GM19351 (cell line): Measurements from ENCODE around the gene RETN.
A peak's percentile ranks its signal among the peaks of the same experiment; 100 is the strongest.

Experiments
- ATAC-seq: cut with Tn5 transposase; IDR thresholded peaks from one replicate; pipeline ENCODE4 v1.9.1; 2021; ENCODE audit warnings: mild to moderate bottlenecking, moderate library complexity; ENCODE audit not compliant: unreplicated experiment

The RETN gene, protein sequence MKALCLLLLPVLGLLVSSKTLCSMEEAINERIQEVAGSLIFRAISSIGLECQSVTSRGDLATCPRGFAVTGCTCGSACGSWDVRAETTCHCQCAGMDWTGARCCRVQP

DNA sequence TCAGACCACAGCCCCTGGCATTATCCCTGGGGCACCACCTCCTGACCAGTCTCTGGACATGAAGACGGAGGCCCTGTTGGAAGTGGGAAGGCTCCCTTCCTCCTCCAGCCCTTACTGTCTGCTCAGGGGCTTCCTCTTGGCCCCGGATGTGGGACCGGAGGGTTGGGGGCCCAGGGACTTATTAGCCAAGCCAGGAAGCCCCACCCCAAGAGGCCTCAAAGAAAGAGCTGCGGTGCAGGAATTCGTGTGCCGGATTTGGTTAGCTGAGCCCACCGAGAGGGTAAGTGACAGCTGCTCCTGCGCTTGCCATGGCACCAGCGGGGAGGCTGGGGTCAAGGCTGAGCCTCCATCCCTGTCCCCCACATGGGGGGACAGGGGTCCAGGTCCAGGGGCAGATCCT lies at the start of gene RETN:
Gene RETN (plus strand): TSS at position 208 of the 400 bp plus-strand sequence. CDS start 278 bp downstream, outside the sequence.
- ATAC-seq: no peak

DNA sequence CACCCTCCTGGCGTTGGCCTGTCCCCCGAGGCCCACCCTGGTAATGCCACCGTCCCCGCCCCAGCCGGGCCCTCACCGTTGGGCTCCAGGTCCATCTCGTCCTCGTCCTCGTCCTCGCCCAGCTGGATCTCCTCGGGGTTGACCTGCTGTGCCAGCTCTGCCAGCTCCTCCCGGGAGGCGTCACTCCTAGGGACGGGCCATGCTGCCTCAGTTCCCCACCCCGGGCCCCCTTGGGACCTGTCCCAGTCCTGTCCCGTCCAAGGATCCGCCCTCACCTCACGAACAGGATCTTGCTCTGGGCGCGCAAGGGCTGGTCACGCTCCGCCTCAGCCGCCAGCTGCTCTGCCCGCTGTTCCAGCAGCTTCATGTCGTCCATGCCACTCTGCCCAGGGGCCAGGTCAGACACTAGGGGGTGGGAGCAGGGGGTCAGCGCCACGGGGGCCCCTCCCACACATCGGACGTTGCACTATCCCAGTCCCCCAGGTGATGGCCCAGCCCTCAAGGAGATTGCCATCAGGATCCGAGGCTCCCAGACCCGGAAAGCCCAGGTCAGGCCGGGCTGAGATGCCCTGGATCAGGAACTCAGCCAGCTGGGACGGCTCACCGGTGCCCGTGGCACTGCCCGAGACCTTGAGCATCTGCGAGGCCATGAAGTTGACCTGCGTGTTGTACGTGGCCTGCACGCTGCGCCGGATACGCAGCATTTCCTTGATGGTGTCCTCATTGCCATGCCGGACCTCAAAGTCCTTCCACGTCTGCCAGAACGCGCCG lies 49.0 kb upstream of the RETN start:
- no peak for ATAC-seq

DNA sequence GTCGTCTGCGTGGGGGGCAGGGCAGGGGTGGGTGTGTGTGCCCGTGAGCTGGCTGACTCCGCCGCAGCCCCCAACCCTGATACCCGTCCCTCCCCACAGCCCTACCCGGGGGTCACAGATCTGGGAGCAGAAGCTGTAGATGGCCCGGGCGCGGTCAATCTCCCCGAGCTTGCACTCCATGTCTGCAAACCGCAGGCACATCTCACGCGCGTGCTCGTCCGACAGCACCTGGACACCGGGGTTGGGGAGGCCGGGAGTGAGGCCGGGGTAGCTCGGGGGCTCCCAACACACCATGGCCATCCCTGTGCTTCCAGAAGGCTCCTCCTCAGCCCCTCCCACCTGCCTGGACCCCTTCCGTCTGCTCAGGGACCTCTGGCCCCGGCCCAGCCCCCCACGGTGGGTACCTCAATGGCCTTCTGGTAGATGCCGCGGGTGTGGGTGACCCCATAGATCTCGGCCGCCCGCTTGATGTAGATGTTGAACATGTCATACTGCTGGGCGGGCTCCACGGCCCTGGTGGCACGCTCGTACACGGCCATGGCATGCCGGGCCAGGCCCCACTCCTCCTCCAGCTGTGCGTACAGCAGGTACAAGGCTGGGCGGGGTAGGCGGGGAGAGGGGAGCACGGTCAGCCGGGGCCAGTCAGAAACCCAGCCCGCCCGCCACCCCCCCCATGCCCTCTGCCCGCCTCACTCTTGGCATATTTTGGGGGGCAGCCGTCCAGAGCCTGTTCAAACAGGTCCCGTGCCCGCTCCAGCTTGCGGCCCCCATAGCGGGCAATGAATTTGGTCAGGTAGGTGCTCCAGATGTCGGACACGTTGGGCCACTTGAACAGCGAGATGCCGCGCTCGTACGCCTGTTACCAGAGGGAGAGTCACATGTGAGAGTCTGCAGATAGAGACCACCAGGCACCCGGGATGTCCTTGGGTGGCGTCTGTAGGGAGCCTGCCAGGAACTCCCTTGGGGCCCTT lies 48.1 kb upstream of the RETN start:
- no peak for ATAC-seq

DNA sequence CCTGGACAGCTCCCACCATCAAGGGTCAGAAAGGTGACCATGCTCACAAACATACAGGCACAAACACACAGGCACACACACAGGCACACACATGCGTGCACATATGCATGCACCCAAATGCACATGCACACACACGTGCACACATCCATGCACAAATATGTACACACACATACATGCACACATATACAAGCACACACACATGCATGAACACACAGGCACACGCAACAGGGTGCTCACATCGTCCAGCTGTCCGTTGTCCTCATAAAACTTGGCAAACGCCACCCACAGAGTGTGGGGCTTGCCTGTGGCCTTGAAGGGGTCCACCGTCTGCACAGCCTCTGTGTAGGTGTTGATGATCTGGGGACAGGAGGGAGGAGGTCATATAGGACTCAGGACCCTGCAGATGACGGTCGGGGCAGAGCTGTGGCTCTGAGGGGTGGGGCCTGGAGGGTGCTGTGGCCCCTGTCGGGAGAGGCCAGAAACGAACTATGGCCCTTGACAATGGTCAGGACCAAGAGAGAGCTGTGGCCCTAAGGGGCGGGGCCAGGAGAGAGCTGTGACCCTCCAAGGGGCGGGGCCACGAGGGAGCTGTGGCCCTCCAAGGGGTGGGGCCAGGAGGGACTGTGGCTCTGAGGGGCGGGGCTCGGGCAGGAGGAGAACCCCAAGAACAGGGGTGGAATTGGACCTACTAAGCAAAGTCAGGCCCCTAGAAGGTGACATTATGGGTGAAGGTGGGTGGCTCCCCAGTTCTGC lies 45.7 kb upstream of the RETN start:
- no peak for ATAC-seq

DNA sequence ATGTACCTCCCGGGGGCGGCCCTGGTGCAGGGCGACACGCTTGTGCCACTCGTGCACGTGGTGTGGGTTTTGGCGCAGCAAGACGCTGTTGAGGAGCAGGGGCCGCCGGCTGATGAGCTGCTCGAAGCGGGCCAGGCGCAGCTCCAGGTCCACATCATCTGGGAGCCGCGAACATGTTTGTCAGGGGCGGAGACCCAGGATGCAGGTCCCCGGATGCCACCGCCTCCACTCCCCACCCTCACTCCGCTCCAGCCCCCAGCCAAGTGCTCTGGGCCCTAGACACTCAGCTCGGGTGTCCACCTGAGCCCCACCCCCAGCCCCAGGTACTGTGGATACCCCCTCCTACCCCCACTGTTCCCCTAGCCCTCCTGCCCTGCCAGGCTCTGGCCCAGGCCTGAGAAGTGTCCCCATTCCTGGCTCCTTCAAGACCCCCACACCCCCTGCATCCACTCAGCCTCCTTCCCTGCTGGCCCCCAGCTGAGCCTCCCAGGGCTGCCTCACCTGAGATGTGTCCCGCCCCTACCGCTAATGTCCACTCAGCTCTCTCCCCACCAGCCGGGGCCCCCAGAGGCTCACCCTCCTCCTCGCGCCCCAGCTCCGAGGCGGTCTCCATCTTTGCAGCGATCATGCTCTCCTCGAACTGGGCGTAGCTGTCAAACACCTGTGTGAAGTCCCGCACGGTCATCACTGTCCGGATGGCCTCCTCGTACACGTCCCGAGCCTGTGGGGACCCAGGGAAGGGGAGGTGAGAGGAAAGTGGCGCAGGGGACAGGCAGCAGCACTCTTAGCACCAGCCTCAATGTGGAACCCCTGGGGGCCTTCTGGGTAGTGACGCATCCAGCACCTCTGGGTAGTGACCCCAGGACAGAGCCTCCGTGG lies 44.9 kb upstream of the RETN start:
- ATAC-seq: no peak

DNA sequence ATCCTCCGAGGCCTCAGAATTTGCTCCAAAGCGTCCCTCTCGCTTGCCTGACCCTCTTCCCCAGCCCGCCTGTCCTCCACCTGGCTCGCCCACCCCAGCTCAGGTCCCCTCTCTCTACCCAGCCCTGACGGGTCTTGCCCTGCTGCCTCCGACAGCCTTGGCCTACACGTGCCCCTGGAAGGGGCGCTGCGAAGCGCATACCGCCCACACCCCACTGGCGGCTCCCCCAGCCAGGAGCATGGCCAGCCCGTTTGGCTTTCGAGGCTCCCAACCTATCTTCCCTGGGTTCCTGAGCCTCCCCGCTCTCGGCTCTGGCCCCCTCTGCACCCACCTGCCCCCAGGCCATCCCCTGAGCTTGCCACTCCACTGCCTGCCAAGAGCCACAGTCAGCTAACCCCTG lies 44.0 kb upstream of the RETN start:
- no peak for ATAC-seq

DNA sequence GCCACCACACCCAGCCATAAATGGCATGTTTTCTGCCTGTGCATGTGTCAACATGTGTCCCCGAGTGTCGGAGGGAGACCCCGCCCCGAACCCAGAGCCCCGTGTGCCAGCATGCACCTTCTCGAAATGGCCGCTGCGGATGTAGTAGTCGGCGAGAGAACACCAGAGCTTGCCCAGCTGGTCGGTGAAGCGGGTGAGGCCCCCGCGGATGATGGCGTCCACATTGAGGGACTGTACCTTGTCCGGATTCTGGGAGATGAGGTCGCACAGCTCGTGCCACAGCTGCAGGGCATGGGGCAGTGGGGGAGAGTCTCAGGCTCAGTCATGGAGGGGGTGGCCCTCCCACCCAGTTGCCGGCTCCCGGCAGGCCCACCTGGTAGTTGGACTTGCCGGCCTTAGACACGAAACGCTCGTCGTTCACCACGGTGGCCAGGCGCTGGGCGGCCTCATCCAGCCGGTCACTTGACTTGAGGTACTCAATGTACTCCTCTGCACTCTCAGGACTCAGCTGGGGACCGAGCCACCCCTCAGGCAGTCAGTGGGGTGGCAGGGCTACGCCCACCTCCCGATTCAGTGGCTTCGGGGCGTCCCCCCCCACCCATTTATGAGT lies 43.0 kb upstream of the RETN start:
- ATAC-seq: no peak

DNA sequence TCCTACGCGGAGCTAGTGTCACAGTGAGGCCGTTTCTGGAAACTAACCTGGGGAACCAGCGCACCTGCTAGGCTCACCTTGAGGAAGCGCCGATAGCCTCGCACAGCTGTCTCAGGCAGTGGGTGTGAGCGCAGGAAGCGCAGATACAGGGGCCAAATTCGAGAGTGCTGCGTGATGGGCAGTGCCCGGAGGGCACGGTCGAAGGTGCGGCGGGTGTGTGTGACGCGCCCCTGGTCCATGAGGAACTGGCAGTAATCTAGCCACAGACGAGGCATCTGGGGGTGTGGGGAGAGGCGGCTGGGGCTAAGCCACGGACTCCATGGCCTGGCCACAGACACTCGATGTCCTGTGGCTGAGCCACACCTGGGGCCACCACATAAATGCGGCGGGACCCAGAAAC lies 41.7 kb upstream of the RETN start:
- ATAC-seq: no peak

DNA sequence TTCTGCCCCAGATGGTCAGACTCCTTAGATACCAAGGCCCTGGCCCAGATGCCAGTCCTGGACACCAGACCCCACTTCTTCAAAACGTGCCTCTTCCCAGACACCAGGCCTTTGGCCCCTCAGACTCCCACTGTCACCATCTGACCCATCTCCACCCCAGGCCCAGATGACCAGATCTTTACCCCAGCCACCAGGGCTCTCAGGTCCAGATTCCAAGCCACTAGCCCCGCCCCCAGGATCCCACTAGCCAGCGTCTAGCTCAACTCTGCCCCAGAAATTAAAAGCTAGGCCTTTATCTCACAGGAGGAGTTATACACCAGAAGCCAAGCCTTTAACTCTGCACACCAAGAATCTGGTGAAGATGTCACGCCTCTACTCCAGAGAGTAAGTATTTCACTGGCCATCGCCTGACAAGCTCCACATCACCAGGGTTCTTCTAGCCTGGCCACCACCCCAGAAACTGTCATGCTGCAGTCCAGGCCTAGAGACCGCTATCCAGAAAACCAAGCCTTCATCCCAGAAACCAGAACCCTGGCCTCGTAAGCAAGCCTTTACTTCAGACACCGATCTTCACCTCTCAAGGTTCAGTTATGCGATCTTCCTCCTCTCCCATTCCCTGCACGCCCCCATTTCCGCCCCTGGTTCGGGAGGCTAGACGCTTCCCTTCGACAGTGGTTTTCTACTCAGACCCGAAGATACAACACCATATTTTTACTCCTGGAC lies 40.1 kb upstream of the RETN start:
- ATAC-seq: no peak

DNA sequence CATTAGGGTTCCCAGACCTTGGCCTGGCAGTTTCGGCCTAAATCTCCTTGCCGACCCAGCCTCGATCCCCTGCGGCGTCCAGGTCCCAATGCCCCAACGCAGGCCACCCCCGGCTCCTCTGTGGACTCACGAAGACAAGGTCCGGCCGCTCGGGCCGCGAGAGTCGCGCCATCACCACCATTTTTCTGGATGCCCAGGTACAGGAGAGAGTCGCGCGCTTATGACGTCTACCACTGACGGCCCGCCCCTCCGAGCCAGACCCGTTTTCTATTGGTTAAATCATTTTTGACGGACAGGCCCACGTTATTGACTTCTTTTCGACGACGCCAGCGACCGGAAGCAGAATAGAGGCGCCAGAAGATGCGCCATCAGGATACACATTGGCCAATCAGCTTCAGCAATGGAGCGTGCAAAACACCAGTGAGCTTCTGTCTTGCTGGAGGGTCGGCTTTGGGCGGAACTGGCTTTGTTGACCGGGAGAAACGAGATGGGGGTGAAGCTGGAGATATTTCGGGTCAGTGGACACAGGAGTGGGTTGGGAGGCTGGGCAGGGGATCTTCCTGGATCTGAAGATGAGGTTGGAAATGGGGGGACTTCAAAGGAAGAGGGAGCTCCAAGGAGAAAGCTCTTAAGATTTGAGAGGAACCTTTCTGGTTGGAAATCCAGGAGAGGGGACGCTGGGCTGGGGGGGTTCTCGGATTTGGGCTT lies 39.3 kb upstream of the RETN start, which contains the start of the genes PET100 and XAB2:
Gene PET100 (plus strand): TSS at position 447 of the 708 bp plus-strand sequence. CDS start 41 bp downstream, at position 488.
Gene XAB2 (minus strand): TSS at position 199 of the 708 bp plus-strand sequence. CDS start 18 bp downstream, at position 181.
- ATAC-seq: peak; percentile 98

DNA sequence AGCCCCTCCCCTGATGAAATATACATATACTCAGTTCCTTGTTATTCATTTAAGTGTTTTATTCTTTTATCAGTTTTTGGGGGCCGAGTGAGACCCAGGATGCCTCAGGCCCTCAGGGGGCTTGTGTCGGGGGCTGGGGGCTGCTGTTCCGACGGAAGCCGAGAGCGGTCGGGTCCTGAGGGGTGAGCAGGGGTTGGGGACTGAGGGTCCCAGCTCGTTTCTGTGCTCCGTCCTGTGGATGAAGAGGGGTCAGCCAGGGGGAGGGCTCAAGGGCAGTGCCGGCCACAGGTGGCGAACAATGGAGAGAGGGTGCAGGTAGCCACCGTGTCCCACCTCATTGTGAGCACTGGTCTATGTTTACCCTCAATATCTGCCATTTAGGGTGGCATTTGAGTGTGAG lies 37.3 kb upstream of the RETN start:
- no peak for ATAC-seq

DNA sequence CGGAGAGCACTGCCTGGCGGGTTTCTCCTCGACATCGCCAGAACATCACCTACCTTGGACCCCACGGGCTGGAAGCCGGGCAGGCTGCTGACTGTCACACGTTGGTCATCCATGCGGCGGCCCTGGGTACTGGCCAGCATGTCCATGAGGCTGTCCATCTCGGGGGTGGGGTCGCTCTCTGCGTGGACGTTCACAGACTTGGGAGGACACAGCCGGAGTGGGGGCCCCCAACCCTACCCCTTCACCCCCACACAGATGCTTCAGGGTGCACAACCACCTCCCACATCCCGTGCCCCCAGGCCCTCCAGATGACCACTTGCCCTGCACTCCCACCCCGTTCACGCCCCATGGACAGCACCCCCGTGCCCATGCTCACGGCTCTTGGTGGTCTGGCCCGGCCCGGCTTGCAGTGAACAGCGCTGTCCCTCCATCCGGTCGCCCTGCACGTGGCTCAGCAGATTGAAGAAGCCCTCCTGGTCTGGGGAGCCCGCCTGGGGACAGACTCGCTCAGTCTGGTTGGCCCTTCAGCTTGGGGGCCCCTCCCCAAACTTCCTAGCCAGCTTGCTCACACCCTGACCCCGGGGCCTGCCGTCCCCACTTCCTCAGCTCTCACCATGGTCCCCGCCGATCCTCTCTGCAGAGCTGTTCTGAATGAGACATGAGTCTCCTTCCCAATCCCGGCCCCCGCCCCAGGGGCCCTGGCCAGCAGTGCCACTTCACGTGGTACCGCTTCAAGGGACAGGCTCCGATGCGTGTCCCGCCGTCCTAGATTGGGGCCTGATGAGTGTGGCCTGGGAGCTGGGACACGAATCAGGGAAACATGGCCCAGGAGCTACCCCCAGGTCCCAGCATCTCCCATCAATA lies 36.3 kb upstream of the RETN start:
- ATAC-seq: no peak

DNA sequence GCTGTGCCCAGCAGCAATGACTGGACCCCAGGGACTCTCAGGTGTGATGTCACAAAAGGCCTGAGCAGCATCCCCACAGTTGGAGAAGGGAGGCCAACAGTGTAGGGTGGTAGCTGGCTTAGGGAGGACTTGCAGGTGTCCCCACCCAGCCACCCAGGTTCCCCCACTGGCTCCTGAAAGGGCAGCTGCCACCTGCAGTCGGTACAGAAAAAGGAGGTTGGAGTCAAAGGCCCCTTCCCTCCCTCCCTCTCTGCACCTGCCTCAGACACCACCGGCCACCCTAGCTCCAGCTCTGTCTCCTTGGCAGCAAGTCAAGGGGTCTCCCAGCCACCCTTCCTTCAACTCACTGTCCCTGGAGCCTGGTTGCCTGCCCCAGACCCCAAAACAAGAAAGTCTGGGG lies 35.2 kb upstream of the RETN start, which contains the start of gene PCP2:
Gene PCP2 (minus strand): TSS at position 22 of the 400 bp plus-strand sequence. CDS start 262 bp downstream, outside the sequence.
- ATAC-seq: no peak

DNA sequence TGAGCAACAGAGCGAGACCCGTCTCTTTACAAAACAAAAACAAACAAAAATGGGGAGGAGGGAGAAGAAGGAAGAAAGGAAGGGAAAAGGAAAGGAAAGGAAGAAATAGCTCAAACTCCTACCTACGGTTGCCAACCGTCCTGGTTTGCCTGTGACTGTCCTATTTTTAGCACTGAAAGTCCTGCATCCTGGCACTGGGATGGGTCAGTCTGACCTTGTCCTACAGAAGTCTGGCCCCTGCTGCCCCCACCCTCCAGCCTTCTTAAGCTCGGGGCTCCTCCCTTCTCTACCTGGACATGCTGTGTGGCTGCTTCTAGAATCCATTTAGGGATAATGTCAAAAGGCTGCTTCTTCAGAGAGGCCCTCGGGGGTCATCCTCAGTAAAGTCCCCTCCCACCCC lies 33.2 kb upstream of the RETN start:
- ATAC-seq: no peak

DNA sequence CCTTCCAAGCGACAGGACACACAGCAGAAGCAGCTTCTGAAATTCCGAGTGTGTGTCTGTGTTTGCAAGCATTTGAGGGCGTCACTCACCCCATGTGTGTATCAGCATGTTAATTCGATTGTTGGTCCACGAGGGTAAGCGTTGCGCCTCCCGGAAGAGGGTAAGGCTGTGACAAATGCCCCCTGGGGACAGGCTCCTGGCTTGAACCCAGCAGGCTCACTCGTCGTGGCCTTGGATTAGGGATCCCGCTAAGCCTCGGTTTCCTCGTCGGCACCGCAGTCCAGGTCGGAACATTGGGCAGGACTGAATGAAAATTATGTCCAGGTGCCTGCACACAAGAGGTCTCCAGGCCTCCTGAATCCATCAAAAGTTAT lies 32.5 kb upstream of the RETN start:
- ATAC-seq: no peak

DNA sequence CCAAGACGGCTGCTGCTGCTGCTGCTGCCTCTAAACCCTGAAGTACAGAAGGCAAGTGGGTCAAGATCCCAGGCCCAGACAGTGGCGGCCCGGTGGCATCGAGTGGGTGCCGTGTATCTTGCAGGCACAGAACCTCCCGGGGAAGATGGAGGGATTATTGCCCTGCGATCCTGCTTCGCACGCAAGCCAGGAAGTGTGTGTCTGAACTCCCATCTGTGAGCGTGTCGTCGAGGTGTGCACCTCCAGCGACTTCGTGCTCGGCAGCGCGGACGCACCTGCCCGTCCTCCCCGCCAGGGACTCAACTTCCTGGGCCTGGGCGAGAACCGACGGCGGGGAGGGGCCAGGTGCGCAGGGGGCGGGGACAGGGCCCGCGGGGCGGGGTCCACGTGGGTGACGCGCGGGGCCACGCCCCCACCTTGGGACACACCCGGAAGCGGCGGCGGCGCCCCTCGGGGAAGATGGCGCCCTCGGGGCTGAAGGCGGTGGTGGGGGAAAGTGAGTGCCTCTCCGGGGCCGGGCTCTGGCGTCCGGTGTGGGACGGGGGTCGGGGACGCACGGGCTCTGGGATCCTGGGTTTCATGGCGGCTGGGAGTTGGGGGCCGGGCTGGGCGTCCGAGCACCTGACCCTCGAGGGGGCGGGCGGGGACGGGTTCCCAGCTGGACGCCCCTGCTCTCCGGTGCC lies 32.0 kb upstream of the RETN start, which contains the start of gene STXBP2:
Gene STXBP2 (plus strand): TSS at position 420 of the 683 bp plus-strand sequence. CDS start 40 bp downstream, at position 460.
- ATAC-seq: peak; percentile 69
